HG03442 (cell line): ENCODE measurements around the gene NUTM2A.
A peak's percentile ranks its signal among the peaks of the same experiment; 100 is the strongest.
"Not testable (repeated sequence)": the region's sequence is repeated elsewhere in the genome, so short reads cannot be mapped to it uniquely, and the experiment has no call there.

Experiments
- ATAC-seq: cut with Tn5 transposase; IDR thresholded peaks from one replicate; pipeline ENCODE4 v1.9.1; 2021; ENCODE audit warnings: mild to moderate bottlenecking, moderate library complexity; ENCODE audit not compliant: unreplicated experiment

NUTM2A gene, protein sequence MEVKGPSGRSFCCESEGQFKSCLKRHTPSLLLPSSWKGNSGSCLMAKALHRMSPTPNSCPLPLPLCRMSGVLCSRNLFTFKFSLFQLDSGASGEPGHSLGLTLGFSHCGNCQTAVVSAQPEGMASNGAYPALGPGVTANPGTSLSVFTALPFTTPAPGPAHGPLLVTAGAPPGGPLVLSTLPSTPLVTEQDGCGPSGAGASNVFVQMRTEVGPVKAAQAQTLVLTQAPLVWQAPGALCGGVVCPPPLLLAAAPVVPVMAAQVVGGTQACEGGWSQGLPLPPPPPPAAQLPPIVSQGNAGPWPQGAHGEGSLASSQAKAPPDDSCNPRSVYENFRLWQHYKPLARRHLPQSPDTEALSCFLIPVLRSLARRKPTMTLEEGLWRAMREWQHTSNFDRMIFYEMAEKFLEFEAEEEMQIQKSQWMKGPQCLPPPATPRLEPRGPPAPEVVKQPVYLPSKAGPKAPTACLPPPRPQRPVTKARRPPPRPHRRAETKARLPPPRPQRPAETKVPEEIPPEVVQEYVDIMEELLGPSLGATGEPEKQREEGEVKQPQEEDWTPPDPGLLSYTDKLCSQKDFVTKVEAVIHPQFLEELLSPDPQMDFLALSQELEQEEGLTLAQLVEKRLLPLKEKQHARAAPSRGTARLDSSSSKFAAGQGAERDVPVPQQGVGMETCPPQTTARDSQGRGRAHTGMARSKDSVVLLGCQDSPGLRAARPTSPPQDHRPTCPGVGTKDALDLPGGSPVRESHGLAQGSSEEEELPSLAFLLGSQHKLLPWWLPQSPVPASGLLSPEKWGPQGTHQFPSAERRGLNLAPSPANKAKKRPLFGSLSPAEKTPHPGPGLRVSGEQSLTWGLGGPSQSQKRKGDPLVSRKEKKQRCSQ

DNA sequence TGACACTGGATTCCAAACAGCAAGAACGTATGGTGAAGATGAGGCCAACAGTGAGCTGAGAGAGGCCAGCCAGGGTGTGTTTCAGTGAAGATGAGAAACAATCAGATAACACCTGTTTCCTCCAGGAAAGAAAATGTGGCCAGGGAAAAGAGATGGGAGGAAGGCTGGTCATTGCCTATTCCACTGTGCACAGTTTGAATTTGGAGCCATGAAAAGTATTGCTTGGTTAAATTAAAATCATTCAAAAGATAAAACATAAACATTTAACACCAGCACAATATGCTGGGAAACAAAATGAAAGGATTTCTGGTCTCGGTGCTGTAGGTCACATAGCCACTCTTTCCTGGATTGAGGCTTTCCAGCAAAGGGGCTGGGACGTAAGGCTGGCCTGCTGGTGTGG is at the start of gene NUTM2A:
Gene NUTM2A (plus strand): TSS at position 301 of the 400 bp plus-strand sequence. CDS start 383 bp downstream, outside the sequence.
- not testable (repeated sequence) for ATAC-seq

DNA sequence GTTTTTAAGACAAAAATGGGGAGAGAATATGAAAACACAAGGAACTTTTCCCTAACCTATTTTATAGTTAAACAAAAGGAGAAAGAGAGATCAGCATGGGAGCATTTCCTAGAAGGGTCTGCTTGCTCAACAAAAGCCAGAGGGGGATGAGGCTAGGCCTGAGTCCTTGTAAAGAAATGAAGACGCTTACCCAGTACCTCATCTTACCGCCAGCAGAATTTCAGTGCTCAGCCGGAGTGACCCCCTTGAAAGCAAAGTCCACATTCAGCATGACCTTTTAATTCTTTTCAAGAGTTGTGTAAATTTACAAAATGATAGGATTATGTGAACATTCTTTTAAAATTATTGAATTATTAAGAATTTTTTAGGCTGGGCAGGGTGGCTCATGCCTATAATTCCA is 47.7 kb upstream of the NUTM2A start:
- not testable (repeated sequence) for ATAC-seq

DNA sequence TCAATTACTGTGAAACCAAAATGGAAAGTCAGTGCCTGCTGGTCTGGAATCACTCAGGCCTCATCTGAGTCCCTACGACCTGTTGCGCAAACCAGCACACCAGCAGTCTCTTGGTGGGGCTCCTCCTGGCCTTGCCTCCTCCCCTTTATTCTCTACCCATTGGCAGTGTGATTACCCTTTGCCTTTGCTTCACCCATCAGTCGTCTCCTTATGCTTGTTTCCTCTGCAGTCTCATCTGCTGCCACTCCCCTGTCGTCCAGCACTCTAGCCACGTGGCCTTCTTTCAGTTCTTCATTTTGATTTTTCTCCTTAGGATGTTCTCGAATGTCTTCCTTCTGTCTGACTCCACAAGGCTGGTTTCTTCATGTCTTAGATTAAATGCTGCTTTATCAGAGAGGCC is 40.8 kb upstream of the NUTM2A start:
- not testable (repeated sequence) for ATAC-seq

DNA sequence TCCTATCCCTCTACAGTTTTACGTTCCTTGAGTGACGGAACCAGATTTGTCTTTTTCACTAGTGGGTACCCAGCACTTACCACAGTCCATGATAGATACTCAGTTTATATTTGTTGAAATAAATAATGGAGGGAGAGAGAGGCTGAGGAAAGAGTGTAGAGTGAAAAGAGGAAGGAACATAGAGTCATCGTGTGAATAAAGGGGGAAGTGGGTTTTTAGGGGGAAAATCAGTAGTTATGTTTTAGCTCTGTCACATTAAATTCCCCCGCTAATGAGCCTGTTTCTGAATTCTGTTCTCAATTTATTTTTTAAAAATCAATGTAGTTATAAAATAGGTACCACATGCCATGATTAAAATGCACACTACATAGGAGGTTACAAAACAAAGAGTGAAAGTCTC is 39.2 kb upstream of the NUTM2A start:
- ATAC-seq: not testable (repeated sequence)

DNA sequence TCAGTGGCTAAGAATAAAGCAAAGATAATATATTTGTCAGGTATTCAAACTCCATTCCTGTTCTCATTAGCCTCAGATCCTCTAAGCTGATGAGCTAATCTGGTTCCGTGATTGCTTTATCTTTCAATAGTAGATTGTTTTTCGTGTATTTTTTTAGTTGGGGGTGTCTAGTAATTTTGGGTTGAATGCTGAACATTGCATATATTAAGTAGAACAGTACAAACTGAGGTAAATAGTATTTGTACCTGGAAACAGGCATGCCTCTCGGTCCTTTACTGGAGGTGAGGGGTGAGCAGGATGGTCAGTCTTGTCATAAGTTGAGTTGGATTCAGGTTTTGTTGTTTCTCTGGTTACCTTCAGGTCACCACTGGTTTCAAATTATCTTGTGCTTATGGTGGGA is 37.7 kb upstream of the NUTM2A start:
- ATAC-seq: not testable (repeated sequence)

DNA sequence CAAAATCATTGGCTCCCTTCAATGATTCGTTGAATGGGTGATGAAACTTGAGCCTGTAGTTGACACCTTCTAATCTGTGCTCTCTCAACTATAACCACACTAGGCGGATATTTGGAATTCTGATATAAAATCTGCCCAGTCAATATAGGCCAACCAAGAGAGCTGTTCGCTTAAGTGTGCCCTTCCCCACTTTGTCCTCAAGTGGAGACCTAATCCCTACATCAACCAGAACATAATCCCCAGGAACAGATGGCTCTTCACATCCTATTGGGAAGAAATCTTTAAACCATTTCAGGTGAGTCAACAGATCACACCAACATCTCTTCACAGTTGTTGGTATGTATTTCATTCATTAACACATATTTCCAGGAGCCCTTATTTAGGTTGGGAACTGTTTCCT is 33.4 kb upstream of the NUTM2A start:
- ATAC-seq: not testable (repeated sequence)

DNA sequence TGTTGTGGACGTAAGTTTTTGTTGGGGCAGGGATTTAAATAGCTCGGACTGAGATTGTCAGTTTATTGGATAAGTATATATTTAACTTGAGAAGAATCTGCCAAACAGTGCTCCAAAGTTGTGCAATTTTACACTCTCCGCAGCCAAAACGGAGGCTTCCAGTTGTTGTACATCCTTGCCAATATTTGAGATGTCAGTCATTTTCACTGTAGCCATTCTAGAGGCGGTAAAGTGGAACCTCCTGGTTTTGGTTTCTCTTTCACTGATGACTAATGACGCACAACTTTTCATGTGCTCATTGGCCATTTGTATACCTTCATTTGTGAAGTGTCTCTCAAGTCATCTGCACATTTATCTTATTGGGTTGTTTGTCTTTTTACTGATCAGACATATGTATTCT is 24.3 kb upstream of the NUTM2A start:
- peak; percentile 72 for ATAC-seq

DNA sequence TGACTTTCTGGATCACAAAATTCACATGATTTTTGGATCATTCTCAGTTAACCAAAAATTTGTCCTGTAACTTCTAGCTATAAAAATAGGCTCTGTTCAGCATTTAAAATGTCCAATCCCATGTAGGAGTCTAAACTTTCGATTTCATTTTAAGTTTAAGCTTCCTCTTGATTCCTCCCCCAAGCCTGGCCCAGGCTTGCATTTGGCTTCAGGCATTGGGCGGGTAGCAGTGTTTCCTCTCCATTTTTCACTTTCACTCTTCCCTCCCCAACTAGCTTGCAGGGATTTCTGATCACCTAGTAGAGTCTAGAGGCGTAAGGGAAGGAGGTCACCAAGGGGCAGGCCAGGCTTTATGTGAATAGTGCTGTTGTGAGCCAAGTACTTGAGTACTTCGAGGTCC is 20.4 kb upstream of the NUTM2A start:
- not testable (repeated sequence) for ATAC-seq

DNA sequence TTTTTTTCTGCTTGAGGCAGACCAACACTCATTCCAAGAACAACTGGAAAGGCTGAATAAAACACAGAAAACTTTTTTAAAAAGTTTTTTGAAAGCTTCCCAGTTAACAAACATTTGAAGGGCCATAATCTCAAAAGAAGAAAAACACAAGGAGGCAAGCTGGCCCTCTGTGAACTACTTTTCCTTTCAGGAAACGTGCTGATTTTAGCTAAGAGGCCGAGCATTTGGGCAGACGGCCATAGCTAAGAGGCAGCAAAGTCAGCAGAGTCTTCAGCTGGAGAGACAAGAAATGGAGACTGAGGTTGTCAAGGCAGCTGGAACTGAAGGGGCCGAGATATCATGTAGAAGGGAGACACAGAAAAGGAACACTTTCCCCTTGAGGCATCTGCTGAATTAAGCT is 18.3 kb upstream of the NUTM2A start:
- not testable (repeated sequence) for ATAC-seq

DNA sequence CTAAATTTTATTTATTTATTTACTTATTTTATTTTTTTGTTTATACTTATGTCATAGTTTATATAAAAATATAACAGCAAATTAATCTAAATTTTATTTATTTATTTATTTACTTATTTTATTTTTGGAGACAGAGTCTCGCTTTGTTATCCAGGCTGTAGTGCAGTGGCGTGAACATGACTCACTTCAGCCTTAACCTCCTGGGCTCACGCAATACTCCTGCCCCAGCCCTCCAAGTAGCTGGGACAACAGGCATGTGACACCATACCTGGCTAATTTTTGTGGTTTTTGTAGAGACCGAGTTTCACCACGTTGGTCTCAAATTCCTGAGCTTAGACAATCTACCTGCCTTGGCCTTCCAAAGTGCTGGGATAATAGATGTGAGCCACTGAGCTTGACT is 14.9 kb upstream of the NUTM2A start:
- ATAC-seq: not testable (repeated sequence)

DNA sequence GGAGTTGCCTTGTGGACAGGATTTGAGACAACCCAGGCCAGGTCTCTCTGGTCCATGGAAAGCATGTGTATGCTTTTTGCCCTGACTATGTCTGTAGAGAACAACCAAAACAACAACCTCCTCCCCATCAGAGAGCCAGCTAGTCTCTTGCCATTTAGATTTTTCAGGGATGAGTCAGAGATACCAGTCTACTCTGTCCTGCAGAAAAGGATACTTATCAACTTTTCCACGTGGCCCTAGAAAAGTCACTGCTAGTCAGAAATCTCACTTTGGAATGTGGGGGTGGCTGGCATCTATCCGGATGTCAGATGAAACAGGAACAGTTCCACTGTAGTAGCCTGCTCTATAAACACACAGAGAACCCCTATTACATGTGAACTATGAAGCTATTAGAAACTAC is 13.4 kb upstream of the NUTM2A start:
- ATAC-seq: not testable (repeated sequence)

DNA sequence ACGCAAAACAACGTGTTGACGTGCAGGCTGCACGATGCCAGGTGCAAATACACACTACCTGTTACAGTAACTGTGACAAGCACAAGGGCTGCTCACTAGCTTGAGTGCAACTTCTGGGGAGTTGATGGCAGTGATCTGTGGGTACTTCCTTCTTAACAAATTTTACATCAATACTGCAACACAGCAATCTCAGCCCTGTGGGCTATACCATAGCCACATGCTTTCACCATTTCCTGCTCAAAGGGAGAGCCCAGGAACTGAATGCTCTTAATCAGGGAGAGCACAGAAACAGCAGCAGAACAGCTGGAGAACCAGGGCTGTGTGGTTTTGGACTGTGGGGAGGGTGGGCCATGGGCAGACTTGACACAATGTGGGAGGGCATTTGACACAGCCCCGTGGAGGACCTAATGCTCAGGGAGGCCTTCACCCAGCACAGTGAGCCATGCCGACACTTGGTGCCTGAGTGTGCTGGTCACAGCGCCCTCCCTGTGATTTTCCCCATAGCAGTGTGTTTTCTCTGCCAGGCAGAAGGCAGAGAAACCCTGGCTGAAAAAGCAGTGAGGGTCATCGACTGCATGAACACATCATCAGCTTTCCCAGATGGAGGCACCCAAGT is 12.0 kb upstream of the NUTM2A start:
- not testable (repeated sequence) for ATAC-seq

DNA sequence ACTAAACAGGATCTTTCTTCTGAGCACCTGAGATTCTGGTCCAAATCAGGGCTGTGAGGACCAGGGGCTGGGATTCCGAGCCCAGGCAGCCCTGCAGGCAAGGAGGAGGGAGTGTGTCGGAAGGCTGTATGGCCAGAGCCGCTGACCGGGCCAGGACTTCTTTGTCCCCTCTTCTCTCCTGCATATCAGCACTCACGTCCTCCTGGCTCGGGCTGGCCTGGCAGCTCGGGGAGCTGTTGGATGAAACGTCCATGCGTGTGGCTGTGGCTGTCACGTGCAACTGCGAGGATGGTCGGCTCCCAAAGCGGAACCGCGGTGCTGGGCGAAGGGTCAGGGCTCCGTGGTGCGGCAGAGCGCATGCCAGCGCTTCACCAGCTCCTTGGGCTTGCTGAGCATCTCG is 11.4 kb upstream of the NUTM2A start:
- ATAC-seq: not testable (repeated sequence)

DNA sequence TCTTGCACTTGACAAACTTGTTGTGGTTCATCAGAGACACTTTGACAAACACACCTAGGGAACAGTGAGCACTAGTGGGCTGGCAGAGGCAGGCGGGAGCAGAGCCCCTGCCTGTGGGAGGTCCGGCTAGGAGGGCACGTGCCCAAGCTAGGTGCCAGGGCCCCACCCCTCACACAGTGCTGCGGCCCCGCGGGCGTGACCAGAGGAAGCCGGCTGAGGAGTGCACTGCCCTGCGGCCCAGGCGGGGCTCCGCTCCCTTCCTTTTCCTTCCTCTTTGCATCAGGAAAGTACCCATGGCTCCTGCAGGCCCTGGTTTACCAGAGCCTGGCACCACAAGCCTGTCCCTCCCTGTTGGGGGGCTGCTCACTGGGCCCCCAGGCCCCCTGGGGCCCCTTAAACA is 9.1 kb upstream of the NUTM2A start:
- ATAC-seq: not testable (repeated sequence)

DNA sequence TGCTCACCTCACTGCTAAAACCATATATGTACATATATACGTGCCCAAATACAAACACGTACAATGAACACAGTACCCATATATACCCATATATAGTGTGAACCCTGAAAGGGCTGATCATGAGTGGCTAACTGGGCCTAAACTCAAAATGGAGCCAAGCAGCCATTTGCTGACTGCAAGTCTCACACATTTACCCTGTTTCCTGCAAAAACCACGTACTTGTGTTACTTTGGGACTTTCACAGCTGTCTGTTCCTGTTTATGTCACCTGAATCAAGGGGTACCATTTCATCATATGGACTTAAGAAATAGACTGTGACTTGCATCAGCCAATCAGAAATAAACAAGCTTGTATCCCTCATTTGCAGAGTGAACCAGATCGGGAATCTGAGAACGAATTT is 5.9 kb upstream of the NUTM2A start:
- not testable (repeated sequence) for ATAC-seq

DNA sequence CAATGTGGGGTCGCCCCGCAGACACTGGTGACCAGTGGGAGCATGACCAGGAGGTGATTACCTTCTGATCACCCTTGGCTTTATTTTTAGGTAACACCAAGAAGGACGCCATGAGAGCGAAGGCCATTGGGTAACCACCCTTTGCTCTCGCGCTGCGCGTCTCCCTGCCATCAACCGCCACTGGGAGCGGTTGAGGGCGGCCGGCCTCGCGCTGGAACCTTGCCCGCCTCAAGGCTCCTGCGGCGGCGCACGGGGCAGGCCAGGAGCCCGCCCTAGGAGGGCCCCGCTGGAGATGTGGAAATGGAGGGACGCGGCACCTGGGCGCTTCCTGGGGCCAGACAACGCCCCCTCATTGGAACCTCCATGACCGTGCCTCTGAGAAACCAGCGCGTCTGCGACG is 2.5 kb upstream of the NUTM2A start:
- not testable (repeated sequence) for ATAC-seq

DNA sequence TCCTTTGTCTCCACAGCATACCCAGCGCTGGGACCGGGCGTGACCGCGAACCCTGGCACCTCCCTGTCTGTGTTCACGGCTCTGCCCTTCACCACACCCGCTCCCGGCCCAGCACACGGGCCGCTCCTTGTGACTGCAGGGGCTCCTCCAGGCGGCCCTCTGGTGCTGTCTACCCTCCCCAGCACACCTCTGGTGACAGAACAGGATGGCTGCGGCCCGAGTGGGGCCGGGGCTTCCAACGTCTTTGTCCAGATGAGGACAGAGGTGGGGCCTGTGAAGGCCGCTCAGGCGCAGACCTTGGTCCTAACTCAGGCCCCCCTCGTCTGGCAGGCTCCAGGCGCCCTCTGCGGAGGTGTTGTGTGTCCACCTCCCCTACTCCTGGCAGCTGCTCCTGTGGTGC is 3.0 kb downstream of the NUTM2A start:
- not testable (repeated sequence) for ATAC-seq

DNA sequence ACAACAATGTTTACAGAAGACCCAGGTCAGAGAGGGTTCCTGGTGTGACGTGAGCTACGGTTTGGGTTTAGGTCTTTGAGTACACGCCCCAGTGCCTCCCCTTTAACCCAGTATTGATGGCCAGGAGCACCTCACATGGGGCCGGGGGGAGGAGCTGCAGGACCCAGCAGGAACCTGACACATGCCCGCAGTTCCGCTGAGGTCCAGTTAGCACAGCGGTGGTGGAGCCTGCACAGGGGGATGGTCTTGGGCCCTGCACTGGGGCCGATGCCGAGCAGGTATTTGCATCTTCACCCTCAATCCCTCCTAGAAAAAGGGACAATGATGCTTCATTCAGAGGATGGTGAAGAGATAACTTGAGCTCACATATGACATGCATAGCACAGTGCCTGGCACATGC is 4.0 kb downstream of the NUTM2A start:
- not testable (repeated sequence) for ATAC-seq

DNA sequence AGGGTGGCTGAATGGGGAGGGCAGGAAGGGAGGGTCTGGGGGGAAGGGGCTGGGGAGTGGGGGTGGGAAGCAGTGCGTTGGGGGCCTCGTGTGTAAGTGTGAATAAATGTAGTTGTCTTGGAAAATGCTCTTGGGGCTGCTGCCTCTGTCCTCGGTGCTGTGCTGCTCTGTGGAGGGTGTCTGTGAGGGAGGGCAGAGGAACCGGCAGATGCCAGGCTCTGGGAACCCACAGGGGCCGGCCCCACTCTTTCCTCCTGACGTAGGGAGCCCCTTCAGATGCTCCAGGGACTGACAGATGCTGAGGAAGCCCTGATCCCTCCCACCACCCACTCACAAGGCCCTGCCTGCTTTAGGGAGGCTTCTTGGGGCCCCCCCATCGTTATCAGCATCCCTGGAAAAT is 9.6 kb downstream of the NUTM2A start:
- ATAC-seq: not testable (repeated sequence)

DNA sequence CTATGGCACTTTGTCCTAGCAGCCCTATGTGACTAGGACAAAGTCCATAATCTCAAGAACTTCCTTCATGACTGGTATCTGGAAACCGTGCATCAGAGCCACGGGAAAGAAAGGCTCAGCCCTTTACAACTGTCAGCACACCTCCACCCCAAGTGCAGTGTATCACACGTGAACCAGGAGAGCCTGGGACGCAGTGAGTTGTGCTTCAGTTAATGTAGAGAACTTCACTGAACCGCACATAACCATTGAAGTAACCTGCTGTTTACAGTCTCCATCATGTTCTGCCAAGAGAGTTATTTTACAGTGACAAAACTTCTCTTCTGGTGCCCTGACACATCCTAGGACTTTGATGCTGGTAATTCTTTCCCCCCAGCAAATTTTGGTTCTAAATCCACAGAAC is 12.0 kb downstream of the NUTM2A start:
- ATAC-seq: not testable (repeated sequence)

DNA sequence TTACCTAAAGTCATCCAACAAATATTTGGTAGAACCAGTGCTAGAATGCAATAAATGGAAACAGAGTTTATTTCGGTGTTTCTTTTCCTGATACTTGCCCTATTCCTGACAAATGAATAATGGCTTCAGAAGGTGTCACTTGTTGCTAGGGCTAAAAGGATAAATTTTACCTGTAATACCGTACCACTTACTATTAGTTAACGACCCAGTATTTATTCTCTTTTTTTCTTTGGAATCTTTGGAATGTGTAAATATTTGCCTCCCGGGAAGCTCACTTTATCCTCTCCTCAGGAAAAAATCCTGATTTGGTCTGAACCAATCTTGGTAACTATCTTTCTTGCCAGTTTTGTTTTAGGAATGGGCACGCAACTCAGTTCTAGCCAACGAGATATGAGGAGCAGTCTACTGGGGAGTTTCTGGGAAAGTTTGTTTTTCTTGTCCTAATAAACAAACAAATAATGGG is 14.1 kb downstream of the NUTM2A start:
- not testable (repeated sequence) for ATAC-seq
